HCT116 (cell line): ENCODE results near the gene RNF183. TPM values are rescaled to one million over a fixed set of nuclear protein-coding genes. Genes with fewer than 3 reads are reported as not detected.

ENCODE experiments used
- ATAC-seq: fragments of 200-7000 bp; cut with Tn5 transposase; 2 replicates; pipeline ENCODE4 v1.9.1; 2020; ENCODE audit warnings: mild to moderate bottlenecking, moderate library complexity
- BruUV-seq: library from RNA; stranded (reverse); fragments of 400-500 nt; replicated peaks from 2 replicates; lab custom pipeline; 2021; lab: Mats Ljungman, UMichigan
- CTCF ChIA-PET: fragments of 300-600 bp; sonication (Branson Sonifier 250); formaldehyde crosslinking; loops from one replicate; lab custom pipeline; 2021; ENCODE audit warnings: antibody characterized with exemption; lab: Charles Lee
- POLR2A ChIA-PET: fragments of 300-600, 350-600 bp; sonication (Branson Sonifier 250); formaldehyde crosslinking; loops from one replicate; lab custom pipeline; 2021; ENCODE audit warnings: antibody characterized with exemption; lab: Charles Lee
- RAD21 ChIA-PET, 2 experiments: fragments of 300-600 bp; sonication (Branson Sonifier 250); formaldehyde crosslinking; loops; one replicate each; lab custom pipeline; 2023; ENCODE audit warnings: low total read pairs in 2 of 2; ENCODE audit not compliant: uncharacterized antibody in 2 of 2, unreplicated experiment in 2 of 2, low non-redundant PET in 1 of 2; lab: Charles Lee
- DNase-seq: peaks from one replicate; pipeline ENCODE4 v3.0.0-alpha.2; 2010; ENCODE audit warnings: low read depth, low spot score
- H2AFZ ChIP-seq: fragments of 200-600 bp; shearing (Covaris generic), sonication (generic); 2 replicates; pipeline ENCODE4 v1.6.1; 2017; ENCODE audit warnings: low read depth, mixed run types, mixed read lengths, antibody characterized with exemption, low read length; ENCODE audit not compliant: poor library complexity, severe bottlenecking
- H3K27ac ChIP-seq: 2 replicates; pipeline ENCODE4 v1.5.1; 2012; ENCODE audit warnings: low read depth, low read length
- H3K27me3 ChIP-seq: fragments of 200-600 bp; sonication (generic); 2 replicates; pipeline ENCODE4 v1.6.1; 2016; ENCODE audit warnings: mixed run types, low read length, mixed read lengths; ENCODE audit not compliant: insufficient read depth
- H3K36me3 ChIP-seq, 2 experiments: fragments of 200-500 bp in 1 of 2; fragments of 200-600 bp in 1 of 2; sonication (Bioruptor generic) in 1 of 2; sonication (generic) in 1 of 2; 2 replicates each; pipeline versions ENCODE4 v1.5.1 to v1.6.1; 2014 to 2016; ENCODE audit warnings: low read length in 2 of 2, inconsistent platforms in 1 of 2, mixed read lengths in 1 of 2, mixed run types in 1 of 2; ENCODE audit not compliant: insufficient read depth in 2 of 2, control insufficient read depth in 1 of 2
- H3K4me1 ChIP-seq, 2 experiments: fragments of 200-600 bp in 1 of 2; sonication (generic) in 1 of 2; 2 replicates each; pipeline versions ENCODE4 v1.5.1 to v1.6.1; 2012 to 2017; ENCODE audit warnings: low read length in 2 of 2, inconsistent platforms in 1 of 2, mild to moderate bottlenecking in 1 of 2, mixed read lengths in 1 of 2, mixed run types in 1 of 2, moderate library complexity in 1 of 2; ENCODE audit not compliant: insufficient read depth in 2 of 2, control insufficient read depth in 1 of 2
- H3K4me2 ChIP-seq: fragments of 200-600 bp; sonication (generic); 2 replicates; pipeline ENCODE4 v1.6.1; 2017; ENCODE audit warnings: mixed run types, low read length, mixed read lengths
- H3K4me3 ChIP-seq, 2 experiments: fragments of 200-600 bp in 1 of 2; sonication (generic) in 1 of 2; replicated peaks in 1 of 2; 2 replicates each; pipeline ENCODE4 v1.5.1; 2011 to 2016; ENCODE audit warnings: low read length in 2 of 2, control low read depth in 1 of 2, low read depth in 1 of 2, mild to moderate bottlenecking in 1 of 2, mixed read lengths in 1 of 2, mixed run types in 1 of 2
- H3K79me2 ChIP-seq: fragments of 200-600 bp; sonication (generic); 2 replicates; pipeline ENCODE4 v1.6.1; 2017; ENCODE audit warnings: mild to moderate bottlenecking, mixed run types, low read length, moderate library complexity, mixed read lengths; ENCODE audit not compliant: insufficient read depth
- H3K9ac ChIP-seq: fragments of 200-600 bp; sonication (generic); 2 replicates; pipeline ENCODE4 v1.6.1; 2016; ENCODE audit warnings: low read length, mixed read lengths
- H3K9me2 ChIP-seq: fragments of 200-600 bp; sonication (generic), shearing (Covaris generic); 2 replicates; pipeline ENCODE4 v1.6.1; 2017; ENCODE audit warnings: mixed run types, mild to moderate bottlenecking, moderate library complexity; ENCODE audit not compliant: insufficient read depth
- H3K9me3 ChIP-seq, 2 experiments: fragments of 200-500 bp in 1 of 2; fragments of 200-600 bp in 1 of 2; sonication (Bioruptor generic) in 1 of 2; sonication (generic) in 1 of 2; 2 replicates each; pipeline ENCODE4 v1.6.1; 2014 to 2017; ENCODE audit warnings: low read length in 2 of 2, mixed read lengths in 2 of 2, inconsistent platforms in 1 of 2, low read depth in 1 of 2, mild to moderate bottlenecking in 1 of 2, mixed run types in 1 of 2, moderate library complexity in 1 of 2; ENCODE audit not compliant: control insufficient read depth in 1 of 2, insufficient read depth in 1 of 2
- H4K20me1 ChIP-seq: fragments of 200-600 bp; sonication (generic), shearing (Covaris generic); 2 replicates; pipeline ENCODE4 v1.6.1; 2017; ENCODE audit warnings: mixed run types, mild to moderate bottlenecking, moderate library complexity; ENCODE audit not compliant: insufficient read depth
- CBX3 ChIP-seq: IDR thresholded peaks from 2 replicates; pipeline ENCODE4 v1.6.1; 2012; ENCODE audit warnings: low read depth
- CEBPB ChIP-seq: IDR thresholded peaks from 2 replicates; pipeline ENCODE4 v1.6.1; 2012; ENCODE audit warnings: low read depth
- EGR1 ChIP-seq: IDR thresholded peaks from 2 replicates; pipeline ENCODE4 v1.6.1; 2012; ENCODE audit warnings: low read depth
- ELF1 ChIP-seq: IDR thresholded peaks from 2 replicates; pipeline ENCODE4 v1.6.1; 2012; ENCODE audit warnings: low read depth, borderline replicate concordance
- EZH2 ChIP-seq: fragments of 200-600 bp; sonication (generic); IDR thresholded peaks from 2 replicates; pipeline ENCODE4 v1.6.1; 2017; ENCODE audit warnings: antibody characterized with exemption, mixed run types
- EZH2phosphoT487 ChIP-seq: fragments of 200-600 bp; IDR thresholded peaks from 2 replicates; pipeline ENCODE4 v1.6.1; 2018; ENCODE audit warnings: antibody characterized with exemption, borderline replicate concordance
- FOSL1 ChIP-seq: IDR thresholded peaks from 2 replicates; pipeline ENCODE4 v1.6.1; 2012; ENCODE audit warnings: low read depth
- JUND ChIP-seq: IDR thresholded peaks from 2 replicates; pipeline ENCODE4 v1.6.1; 2012
- POLR2A ChIP-seq: IDR thresholded peaks from 2 replicates; pipeline ENCODE4 v1.7.0; 2011; ENCODE audit warnings: borderline replicate concordance; ENCODE audit not compliant: insufficient read depth, insufficient read length; ENCODE audit errors: extremely low read depth
- POLR2AphosphoS5 ChIP-seq: IDR thresholded peaks from 2 replicates; pipeline ENCODE4 v1.6.1; 2011; ENCODE audit warnings: mild to moderate bottlenecking, low read depth, low read length, moderate library complexity
- RAD21 ChIP-seq: IDR thresholded peaks from 2 replicates; pipeline ENCODE4 v1.6.1; 2012; ENCODE audit warnings: low read depth, mild to moderate bottlenecking
- SIN3A ChIP-seq: IDR thresholded peaks from 2 replicates; pipeline ENCODE4 v1.6.1; 2012; ENCODE audit warnings: low read depth
- SP1 ChIP-seq: IDR thresholded peaks from 2 replicates; pipeline ENCODE4 v1.6.1; 2012; ENCODE audit warnings: low read depth
- SRF ChIP-seq: IDR thresholded peaks from 2 replicates; pipeline ENCODE4 v1.6.1; 2012; ENCODE audit warnings: low read depth
- TCF7L2 ChIP-seq: IDR thresholded peaks from 2 replicates; pipeline ENCODE4 v1.7.0; 2011; ENCODE audit warnings: borderline replicate concordance, inconsistent platforms; ENCODE audit not compliant: insufficient read depth, insufficient read length; ENCODE audit errors: extremely low read depth
- YY1 ChIP-seq: IDR thresholded peaks from 2 replicates; pipeline ENCODE4 v1.6.1; 2011; ENCODE audit warnings: low read length, low read depth, moderate library complexity, mild to moderate bottlenecking; ENCODE audit not compliant: insufficient replicate concordance; ENCODE audit errors: extremely low read depth
- ZFX ChIP-seq: fragments of 450-650 bp; IDR thresholded peaks from 2 replicates; pipeline ENCODE4 v1.6.1; 2017
- ZNF274 ChIP-seq: fragments of 200-500 bp; sonication (Bioruptor generic); IDR thresholded peaks from 2 replicates; pipeline ENCODE4 v1.6.1; 2014; ENCODE audit warnings: mild to moderate bottlenecking, low read depth, low read length, inconsistent platforms
- intact Hi-C: fragments of 100-400 bp; cut with micrococcal nuclease; formaldehyde crosslinking; loops from 2 replicates; pipeline ENCODE4 v1.10.0; 2022
- total RNA-seq: library from RNA; stranded (reverse); gene quantifications from one replicate; pipeline ENCODE4 v1.2.1, GENCODE V29; 2021; ENCODE audit not compliant: unreplicated experiment
- TF ChIP-seq, protein P1 (sequence below), 3 experiments: fragments of 200-600 bp in 1 of 3; sonication (generic) in 1 of 3; IDR thresholded peaks in 2 of 3; conservative IDR thresholded peaks in 1 of 3; 2 replicates each; pipeline ENCODE4 v1.5.1; 2012 to 2017; ENCODE audit warnings: low read depth in 2 of 3, low read length in 2 of 3, antibody characterized with exemption in 1 of 3, borderline replicate concordance in 1 of 3, control low read depth in 1 of 3, mild to moderate bottlenecking in 1 of 3, mixed read lengths in 1 of 3, mixed run types in 1 of 3, moderate library complexity in 1 of 3; ENCODE audit not compliant: insufficient read depth in 1 of 3
- TF ChIP-seq, protein P2 (sequence below): IDR thresholded peaks from 2 replicates; pipeline ENCODE4 v1.6.1; 2011; ENCODE audit warnings: mild to moderate bottlenecking, low read length, moderate library complexity; ENCODE audit not compliant: insufficient replicate concordance; ENCODE audit errors: extremely low read depth
- TF ChIP-seq, protein P3 (sequence below): IDR thresholded peaks from 2 replicates; pipeline ENCODE4 v1.6.1; 2012

RNF183 gene
- total RNA-seq, 1 experiment from 2014 or later = 0.12 TPM

DNA sequence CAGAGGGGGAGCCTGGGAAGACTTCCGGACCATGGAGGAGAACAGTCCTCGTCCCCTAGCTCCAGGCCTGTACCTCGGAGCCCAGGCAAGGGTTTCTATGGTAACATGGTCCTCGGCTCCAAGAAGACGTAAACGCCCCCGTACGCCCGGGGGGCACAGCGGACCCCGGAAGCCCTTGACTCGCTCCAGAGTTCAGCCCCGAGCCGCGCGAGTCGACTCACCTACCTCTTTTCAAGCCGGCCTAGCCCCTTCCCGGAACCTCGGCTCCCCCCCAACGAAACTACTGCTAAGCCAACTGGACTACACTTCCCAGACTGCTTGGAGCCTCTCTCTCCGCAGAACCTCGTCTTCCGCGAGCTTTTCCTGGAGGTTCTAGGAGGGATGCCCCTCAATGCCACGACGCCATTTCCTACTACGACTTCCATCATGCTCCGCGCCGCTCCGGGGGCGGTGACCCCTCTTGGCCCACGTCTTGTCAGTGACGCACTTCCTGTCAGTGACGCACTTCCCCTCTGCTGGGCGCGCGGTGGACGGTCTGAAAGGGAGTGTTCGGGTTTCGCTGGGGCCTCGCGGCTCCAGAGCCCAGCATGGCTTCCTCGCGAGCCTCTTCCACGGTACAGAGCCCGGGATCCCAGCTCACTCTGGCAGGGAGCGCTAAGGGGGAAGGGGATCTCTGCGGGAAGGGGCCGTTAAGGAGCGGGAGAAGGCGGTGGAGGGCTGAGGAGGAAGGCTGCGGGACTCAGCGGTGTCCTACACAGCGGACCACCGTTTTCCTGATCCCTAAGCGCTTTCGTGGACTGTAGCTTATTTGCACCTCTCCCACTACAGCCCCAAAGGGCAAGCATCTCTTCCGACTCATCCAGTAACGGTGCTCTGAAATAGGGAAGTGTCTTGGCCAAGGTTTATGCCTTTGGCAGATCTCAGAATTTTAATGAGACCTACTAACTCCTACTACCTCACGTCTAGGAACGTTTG is 27.7 kb downstream of the RNF183 start, which contains the start of the genes CDC26 and PRPF4:
CDC26 (minus strand) TSS at position 416 of the 975 bp plus-strand sequence. CDS start 3,065 bp downstream, outside the sequence.
PRPF4 (plus strand) TSS at position 502 of the 975 bp plus-strand sequence; CDS start at position 588, 86 bp downstream.
- RAD21 ChIA-PET = interaction anchor here (0.8 to 1.6 kb wide), 5 partner anchors 126 to 383 kb away, joined by 3 to 4 read pairs (median 3); partner anchors contain the start of gene ALAD (in 1 of the 2)
- Histone ChIP-seq H4K20me1 (peaks cover 6% of the 10 kb centered on the region; the same call in 1 of the 2 replicates), H3K9me2 (no peaks in the 10 kb centered on the region), H3K4me2 (peak within 1 kb of the TSS; percentile 79), H3K9ac (peak within 1 kb of the TSS; percentile 96), H3K36me3 (peaks cover 34 to 41% of the 10 kb centered on the region in 2 experiments), H3K4me1 (peaks cover 3 to 14% of the 10 kb centered on the region in 2 experiments; a peak in 3 of 4 replicates), H3K9me3 (no peaks in the 10 kb centered on the region), H3K27me3 (no peaks in the 10 kb centered on the region), H3K4me3 (peak within 1 kb of the TSS; percentile 71 to 73), H3K27ac (peak within 1 kb of the TSS; percentile 70), H3K79me2 (peaks cover 69% of the 10 kb centered on the region), H2AFZ (peak within 1 kb of the TSS; percentile 63)
- ATAC-seq (peak; percentile 86), DNase-seq (peak; percentile 95)
- intact Hi-C loops = loop anchor here (1.0 to 10.0 kb wide), 2 partner anchors 65 to 351 kb away; partner anchors contain the start of gene WDR31
- TF ChIP-seq ZNF274 (no peak), EGR1 (peak; percentile 99), YY1 (peak; percentile 84), CEBPB (no peak), SP1 (peak; percentile 60; the same call in 1 of the 2 replicates), ELF1 (peak; percentile 83), POLR2AphosphoS5 (peak; percentile 93), SIN3A (peak; percentile 88), EZH2phosphoT487 (no peak), FOSL1 (no peak), CBX3 (no peak), EZH2 (no peak), ZFX (peak; percentile 56), RAD21 (no peak), JUND (no peak), SRF (no peak), TCF7L2 (no peak), POLR2A (peak; percentile 92)
- TF ChIP-seq, protein P1, sequence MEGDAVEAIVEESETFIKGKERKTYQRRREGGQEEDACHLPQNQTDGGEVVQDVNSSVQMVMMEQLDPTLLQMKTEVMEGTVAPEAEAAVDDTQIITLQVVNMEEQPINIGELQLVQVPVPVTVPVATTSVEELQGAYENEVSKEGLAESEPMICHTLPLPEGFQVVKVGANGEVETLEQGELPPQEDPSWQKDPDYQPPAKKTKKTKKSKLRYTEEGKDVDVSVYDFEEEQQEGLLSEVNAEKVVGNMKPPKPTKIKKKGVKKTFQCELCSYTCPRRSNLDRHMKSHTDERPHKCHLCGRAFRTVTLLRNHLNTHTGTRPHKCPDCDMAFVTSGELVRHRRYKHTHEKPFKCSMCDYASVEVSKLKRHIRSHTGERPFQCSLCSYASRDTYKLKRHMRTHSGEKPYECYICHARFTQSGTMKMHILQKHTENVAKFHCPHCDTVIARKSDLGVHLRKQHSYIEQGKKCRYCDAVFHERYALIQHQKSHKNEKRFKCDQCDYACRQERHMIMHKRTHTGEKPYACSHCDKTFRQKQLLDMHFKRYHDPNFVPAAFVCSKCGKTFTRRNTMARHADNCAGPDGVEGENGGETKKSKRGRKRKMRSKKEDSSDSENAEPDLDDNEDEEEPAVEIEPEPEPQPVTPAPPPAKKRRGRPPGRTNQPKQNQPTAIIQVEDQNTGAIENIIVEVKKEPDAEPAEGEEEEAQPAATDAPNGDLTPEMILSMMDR (IDR thresholded peaks at IDR 0.05 in 2 of 3, conservative IDR thresholded peaks at IDR 0.05 in 1 of 3; ENCODE audit: borderline replicate concordance in 1 of 3, insufficient read depth in 1 of 3, low read depth in 2 of 3, low read length in 2 of 3) = no peak
- TF ChIP-seq, protein P2, sequence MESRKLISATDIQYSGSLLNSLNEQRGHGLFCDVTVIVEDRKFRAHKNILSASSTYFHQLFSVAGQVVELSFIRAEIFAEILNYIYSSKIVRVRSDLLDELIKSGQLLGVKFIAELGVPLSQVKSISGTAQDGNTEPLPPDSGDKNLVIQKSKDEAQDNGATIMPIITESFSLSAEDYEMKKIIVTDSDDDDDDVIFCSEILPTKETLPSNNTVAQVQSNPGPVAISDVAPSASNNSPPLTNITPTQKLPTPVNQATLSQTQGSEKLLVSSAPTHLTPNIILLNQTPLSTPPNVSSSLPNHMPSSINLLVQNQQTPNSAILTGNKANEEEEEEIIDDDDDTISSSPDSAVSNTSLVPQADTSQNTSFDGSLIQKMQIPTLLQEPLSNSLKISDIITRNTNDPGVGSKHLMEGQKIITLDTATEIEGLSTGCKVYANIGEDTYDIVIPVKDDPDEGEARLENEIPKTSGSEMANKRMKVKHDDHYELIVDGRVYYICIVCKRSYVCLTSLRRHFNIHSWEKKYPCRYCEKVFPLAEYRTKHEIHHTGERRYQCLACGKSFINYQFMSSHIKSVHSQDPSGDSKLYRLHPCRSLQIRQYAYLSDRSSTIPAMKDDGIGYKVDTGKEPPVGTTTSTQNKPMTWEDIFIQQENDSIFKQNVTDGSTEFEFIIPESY = peak; percentile 93
- TF ChIP-seq, protein P3, sequence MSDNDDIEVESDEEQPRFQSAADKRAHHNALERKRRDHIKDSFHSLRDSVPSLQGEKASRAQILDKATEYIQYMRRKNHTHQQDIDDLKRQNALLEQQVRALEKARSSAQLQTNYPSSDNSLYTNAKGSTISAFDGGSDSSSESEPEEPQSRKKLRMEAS = peak; percentile 85
- CTCF ChIA-PET = interaction anchor here (0.6 to 2.2 kb wide), 13 partner anchors 9 to 383 kb away, joined by 3 to 25 read pairs (median 5); partner anchors contain the start of genes ALAD, C9orf43, POLE3 and SLC31A1
- BruUV-seq = TSS peak; percentile 76
- POLR2A ChIA-PET = interaction anchor here (1.0 to 1.7 kb wide), 5 partner anchors 54 to 383 kb away, joined by 4 to 11 read pairs (median 6); partner anchors contain the start of genes C9orf43, FKBP15, HDHD3 and POLE3
